Measurements from ENCODE around the gene DBX2.
"Not testable (repeated sequence)": the region's sequence is repeated elsewhere in the genome, so short reads cannot be mapped to it uniquely, and the experiment has no call there.

DBX2 gene

DNA sequence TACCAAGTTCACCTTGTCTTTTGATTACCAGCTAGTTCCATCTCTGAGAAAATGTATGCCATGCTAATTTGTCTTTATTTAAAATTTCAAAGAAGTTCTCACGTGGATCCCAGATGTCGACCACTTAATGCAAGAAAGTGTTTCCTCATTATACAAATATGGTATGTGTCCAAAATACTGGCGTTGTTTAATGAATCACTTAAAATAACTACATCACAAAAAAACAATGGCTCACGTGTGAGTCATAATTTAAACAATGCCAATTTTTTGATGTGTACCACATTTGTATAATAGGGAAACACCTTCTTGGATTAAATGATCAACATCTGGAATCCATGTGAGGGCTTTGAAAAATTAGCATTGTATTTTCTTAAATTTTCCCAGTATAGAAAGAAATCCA lies 40.8 kb downstream of the DBX2 start:
- no peak for DNase-seq (ENCODE audit: low spot score)

DNA sequence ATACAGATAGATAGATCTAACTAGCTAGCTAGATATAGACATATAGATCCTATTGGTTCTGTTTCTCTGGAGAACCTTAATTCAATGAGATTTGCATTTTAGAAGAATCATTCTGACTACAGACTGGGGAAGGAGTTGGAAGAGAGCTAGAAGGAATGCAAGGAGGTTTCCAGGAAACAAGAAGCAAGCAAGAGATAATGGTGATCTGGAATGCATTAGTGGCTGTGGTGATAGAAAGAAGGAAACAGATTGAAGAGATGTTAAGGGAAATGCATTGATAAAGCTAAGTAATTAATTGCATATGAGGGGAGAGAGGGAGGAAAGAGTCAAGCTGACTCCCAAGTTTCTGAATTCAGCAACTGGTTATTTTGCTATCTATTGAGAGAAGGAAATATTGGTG lies 42.7 kb downstream of the DBX2 start:
- DNase-seq (ENCODE audit: low spot score), result no peak

DNA sequence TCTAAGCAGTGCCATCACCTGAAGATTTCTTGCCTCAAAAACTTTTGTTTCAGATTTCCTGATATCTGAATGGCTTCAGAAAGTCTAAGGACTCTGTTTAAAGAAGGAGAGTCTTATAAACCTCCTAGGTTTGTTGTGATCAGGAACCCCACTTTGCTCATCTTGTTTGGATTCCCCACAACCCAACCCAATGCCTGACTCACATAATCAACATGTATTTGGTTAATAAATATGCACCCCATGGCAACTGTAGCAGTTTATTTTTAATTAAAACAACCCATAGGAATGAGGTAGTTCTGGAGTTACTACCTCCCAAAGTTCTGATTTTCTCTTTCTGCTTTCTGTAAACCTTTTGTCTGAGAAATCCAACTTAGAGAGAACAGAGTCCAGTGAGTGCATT lies 51.5 kb downstream of the DBX2 start:
- no peak for DNase-seq (ENCODE audit: low spot score)

DNA sequence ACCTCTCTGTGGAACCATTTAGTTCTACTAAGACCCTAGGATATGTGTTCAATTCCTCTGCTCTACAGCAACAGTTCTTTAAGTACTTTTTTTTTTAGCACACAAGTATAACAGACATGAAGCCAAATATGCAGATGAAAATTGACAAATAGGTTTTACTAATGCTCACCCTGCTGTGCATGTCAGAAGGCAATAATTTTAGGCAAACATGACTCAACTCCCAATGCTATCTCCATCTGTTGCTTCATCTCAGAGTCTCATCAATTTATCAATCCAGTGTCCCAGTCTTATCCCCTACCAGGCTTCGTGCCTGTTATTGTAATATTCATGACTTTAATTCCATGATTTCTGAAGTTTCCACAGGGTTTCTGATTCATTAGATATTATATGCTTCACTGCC lies 57.7 kb downstream of the DBX2 start:
- no peak for DNase-seq (ENCODE audit: low spot score)

DNA sequence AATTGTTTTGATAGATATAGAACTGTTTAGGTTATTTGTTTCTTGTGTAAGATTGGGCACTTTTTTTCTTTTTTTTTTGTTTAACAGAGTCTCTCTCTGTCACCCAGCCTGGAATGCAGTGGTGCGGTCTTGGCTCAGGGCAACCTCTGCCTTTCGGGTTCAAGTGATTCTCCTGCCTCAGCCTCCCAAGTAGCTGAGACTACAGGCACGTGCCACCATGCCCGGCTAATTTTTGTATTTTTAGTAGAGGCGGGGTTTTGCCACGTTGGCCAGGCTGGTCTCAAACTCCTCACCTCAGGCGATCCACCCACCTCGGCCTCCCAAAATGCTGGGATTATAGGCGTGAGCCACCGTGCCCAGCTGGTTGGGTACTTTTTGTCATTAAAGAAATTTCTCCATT lies 66.0 kb downstream of the DBX2 start:
- DNase-seq (ENCODE audit: low spot score), result not testable (repeated sequence)

DNA sequence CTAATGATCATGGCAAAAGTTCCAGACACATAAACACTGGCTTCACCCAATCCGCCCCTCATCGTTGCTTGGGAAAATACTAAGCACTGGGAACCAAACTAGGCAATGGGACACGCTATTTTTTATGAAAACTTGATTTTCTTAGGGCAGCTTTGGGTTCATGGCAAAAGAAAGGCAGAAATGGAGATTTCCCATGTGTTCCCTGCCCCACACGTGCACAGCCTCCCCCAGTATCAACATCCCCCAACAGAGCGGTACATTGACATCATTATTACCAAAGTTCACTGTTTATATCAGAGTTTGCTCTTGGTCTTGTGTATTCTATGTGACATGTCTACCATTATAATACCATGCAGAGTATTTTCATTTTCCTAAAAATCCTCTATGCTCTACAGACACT lies 71.0 kb downstream of the DBX2 start:
- no peak for DNase-seq (ENCODE audit: low spot score)

DNA sequence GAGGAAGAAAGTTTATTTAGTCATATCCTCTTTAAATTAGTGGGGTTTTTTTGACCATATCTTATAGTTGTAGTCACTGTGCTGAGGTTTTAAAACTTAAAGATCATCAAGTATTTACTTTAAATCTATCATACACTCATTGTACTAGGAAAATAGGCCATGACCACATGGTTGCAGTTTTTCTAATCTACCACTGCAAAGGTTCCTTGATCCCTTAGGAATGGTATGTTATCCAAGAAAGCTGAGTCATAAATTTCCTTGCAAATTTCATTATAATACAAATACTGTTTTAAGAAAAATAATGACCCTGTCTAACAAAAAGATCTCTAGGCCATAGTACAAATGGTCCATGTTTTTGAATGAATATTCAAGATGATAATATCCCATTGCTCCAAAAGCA lies 74.7 kb downstream of the DBX2 start:
- DNase-seq (ENCODE audit: low spot score), result no peak

DNA sequence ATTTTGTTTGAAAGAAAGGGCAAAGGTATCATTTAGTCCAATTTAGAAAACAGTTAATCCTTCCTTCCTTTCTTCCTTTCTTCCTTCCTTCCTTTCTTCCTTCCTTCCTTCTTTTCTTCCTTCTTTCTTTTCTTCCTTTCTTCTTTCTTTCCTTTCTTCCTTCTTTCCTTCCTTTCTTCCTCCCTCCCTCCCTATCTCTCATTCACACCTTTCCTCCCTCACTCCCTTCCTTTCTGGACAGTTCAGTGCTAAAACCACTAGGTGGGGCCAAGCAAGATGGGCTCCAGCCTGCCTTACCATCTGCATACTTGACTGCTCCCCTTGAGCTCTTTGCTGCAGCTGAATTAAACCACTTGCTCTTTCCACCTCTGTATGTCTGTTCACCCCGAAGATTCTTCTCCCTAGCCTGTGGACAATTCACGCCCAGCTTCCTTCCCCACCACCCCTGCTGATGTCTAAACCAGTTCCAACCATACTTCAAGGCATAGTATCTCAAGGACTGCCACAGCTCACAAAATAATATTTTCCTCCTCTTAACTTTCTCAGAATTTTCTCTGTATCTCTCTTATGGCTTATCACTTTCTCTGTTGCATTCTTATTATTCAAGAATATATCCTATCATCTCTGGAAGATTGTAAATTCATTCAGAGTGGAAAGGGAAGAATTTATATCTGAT lies 78.0 kb downstream of the DBX2 start:
- no peak for DNase-seq (ENCODE audit: low spot score)

DNA sequence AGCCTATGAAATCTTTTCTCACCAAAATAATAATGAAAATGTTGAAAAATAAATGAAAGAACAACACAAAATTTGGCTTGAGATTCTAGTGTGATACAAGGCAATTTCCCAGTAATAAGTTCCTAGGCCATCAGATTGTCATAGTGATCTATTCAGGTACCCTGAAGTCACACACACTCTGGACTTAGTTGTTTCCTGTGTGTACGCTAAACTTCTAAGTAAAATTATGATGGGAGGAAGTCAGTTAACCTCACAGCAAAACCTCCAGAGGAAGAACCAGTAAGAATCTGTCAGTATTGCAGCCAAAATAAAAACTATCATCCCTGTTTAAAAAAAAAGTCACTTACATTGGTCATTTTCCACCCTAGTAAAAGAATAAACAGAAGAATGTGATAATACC lies 81.9 kb downstream of the DBX2 start:
- no peak for DNase-seq (ENCODE audit: low spot score)
